H9 (cell line): ENCODE measurements around the gene MBD2. TPM values are rescaled to one million over a fixed set of nuclear protein-coding genes. Genes with fewer than 3 reads are reported as not detected.

Experiments
- DNase-seq: peaks from one replicate; pipeline ENCODE4 v3.0.0-alpha.2; 2017
- H2AFZ ChIP-seq: one replicate; pipeline ENCODE4 v1.6.1; 2013; ENCODE audit warnings: mild to moderate bottlenecking, low read length, control low read depth, moderate library complexity
- H2AK5ac ChIP-seq: 2 replicates; pipeline ENCODE4 v1.6.1; 2013; ENCODE audit warnings: low read length, control low read depth, mixed read lengths; ENCODE audit not compliant: insufficient read length
- H2BK120ac ChIP-seq: one replicate; pipeline ENCODE4 v1.6.1; 2013; ENCODE audit warnings: low read depth, mild to moderate bottlenecking, low read length, control low read depth, inconsistent platforms; ENCODE audit not compliant: poor library complexity, severe bottlenecking
- H2BK12ac ChIP-seq: 2 replicates; pipeline ENCODE4 v1.6.1; 2013; ENCODE audit warnings: low read length, control low read depth, mixed read lengths, low read depth; ENCODE audit not compliant: insufficient read length
- H2BK15ac ChIP-seq: 2 replicates; pipeline ENCODE4 v1.6.1; 2013; ENCODE audit warnings: low read depth, low read length, control low read depth
- H2BK20ac ChIP-seq: one replicate; pipeline ENCODE4 v1.6.1; 2013; ENCODE audit warnings: low read depth, mild to moderate bottlenecking, low read length, control low read depth, inconsistent platforms; ENCODE audit not compliant: poor library complexity, severe bottlenecking
- H2BK5ac ChIP-seq: 2 replicates; pipeline ENCODE4 v1.6.1; 2013; ENCODE audit warnings: low read length, control low read depth, mixed read lengths; ENCODE audit not compliant: insufficient read length
- H3K14ac ChIP-seq: 2 replicates; pipeline ENCODE4 v1.6.1; 2013; ENCODE audit warnings: low read length, control low read depth; ENCODE audit not compliant: insufficient read depth
- H3K18ac ChIP-seq: 2 replicates; pipeline ENCODE4 v1.6.1; 2013; ENCODE audit warnings: low read depth, mild to moderate bottlenecking, mixed read lengths, low read length, control low read depth; ENCODE audit not compliant: insufficient read length
- H3K23ac ChIP-seq: 2 replicates; pipeline ENCODE4 v1.6.1; 2013; ENCODE audit warnings: low read length, control low read depth, mixed read lengths, low read depth; ENCODE audit not compliant: insufficient read length
- H3K23me2 ChIP-seq: 2 replicates; pipeline ENCODE4 v1.6.1; 2013; ENCODE audit warnings: low read depth, mild to moderate bottlenecking, mixed read lengths, low read length, control low read depth; ENCODE audit not compliant: insufficient read length, poor library complexity, severe bottlenecking
- H3K27ac ChIP-seq: 2 replicates; pipeline ENCODE4 v1.5.1; 2013; ENCODE audit warnings: low read length, control low read depth, mixed read lengths, low read depth; ENCODE audit not compliant: insufficient read length
- H3K27me3 ChIP-seq: 2 replicates; pipeline ENCODE4 v1.6.1; 2013; ENCODE audit warnings: low read length, control low read depth, inconsistent platforms; ENCODE audit not compliant: insufficient read depth
- H3K4ac ChIP-seq: 2 replicates; pipeline ENCODE4 v1.6.1; 2013; ENCODE audit warnings: low read depth, mild to moderate bottlenecking, control low read depth, inconsistent platforms, low read length, moderate library complexity
- H3K4me1 ChIP-seq: 2 replicates; pipeline ENCODE4 v1.6.1; 2013; ENCODE audit warnings: low read length, control low read depth, inconsistent platforms; ENCODE audit not compliant: insufficient read depth
- H3K4me2 ChIP-seq: 2 replicates; pipeline ENCODE4 v1.6.1; 2013; ENCODE audit warnings: low read length, control low read depth, mixed read lengths; ENCODE audit not compliant: insufficient read length, insufficient read depth
- H3K56ac ChIP-seq: 2 replicates; pipeline ENCODE4 v1.6.1; 2013; ENCODE audit warnings: low read depth, mild to moderate bottlenecking, mixed read lengths, low read length, control low read depth; ENCODE audit not compliant: insufficient read length
- H3K79me1 ChIP-seq: 2 replicates; pipeline ENCODE4 v1.6.1; 2013; ENCODE audit warnings: low read depth, mild to moderate bottlenecking, moderate library complexity, low read length, control low read depth, inconsistent platforms; ENCODE audit not compliant: insufficient read depth, poor library complexity, severe bottlenecking
- H3K79me2 ChIP-seq: 2 replicates; pipeline ENCODE4 v1.6.1; 2013; ENCODE audit warnings: low read length, control low read depth, inconsistent platforms; ENCODE audit not compliant: insufficient read depth
- H3K9ac ChIP-seq: 2 replicates; pipeline ENCODE4 v1.6.1; 2013; ENCODE audit warnings: low read length, control low read depth, mixed read lengths; ENCODE audit not compliant: insufficient read length; ENCODE audit errors: extremely low read depth
- H3K9me3 ChIP-seq: one replicate; pipeline ENCODE4 v1.6.1; 2013; ENCODE audit warnings: low read depth, low read length, inconsistent platforms; ENCODE audit not compliant: control insufficient read depth
- H3T11ph ChIP-seq: one replicate; pipeline ENCODE4 v1.6.1; 2013; ENCODE audit warnings: mild to moderate bottlenecking, low read length, control low read depth, inconsistent platforms
- H4K20me1 ChIP-seq: one replicate; pipeline ENCODE4 v1.6.1; 2013; ENCODE audit not compliant: control insufficient read depth, insufficient read length, insufficient read depth
- H4K5ac ChIP-seq: 2 replicates; pipeline ENCODE4 v1.6.1; 2013; ENCODE audit warnings: low read depth, mild to moderate bottlenecking, mixed read lengths, low read length, control low read depth; ENCODE audit not compliant: insufficient read length
- H4K8ac ChIP-seq: replicated peaks from 2 replicates; pipeline ENCODE4 v1.6.1; 2013; ENCODE audit warnings: low read length, control low read depth, mixed read lengths, low read depth; ENCODE audit not compliant: insufficient read length
- H4K91ac ChIP-seq: 2 replicates; pipeline ENCODE4 v1.6.1; 2013; ENCODE audit warnings: low read depth, mild to moderate bottlenecking, moderate library complexity, mixed read lengths, low read length, control low read depth; ENCODE audit not compliant: insufficient read length
- H3K27ac Mint-ChIP-seq, 3 experiments: 2 replicates in 2 of 3; 3 replicates in 1 of 3; pipeline ENCODE4 v1.8.0; 2020 to 2021; ENCODE audit warnings: mixed read lengths in 3 of 3, mild to moderate bottlenecking in 1 of 3, moderate library complexity in 1 of 3
- H3K27me3 Mint-ChIP-seq: 2 replicates; pipeline ENCODE4 v1.8.0; 2021; ENCODE audit warnings: low read depth, mild to moderate bottlenecking, moderate library complexity, mixed read lengths
- H3K36me3 Mint-ChIP-seq, 3 experiments: 2 replicates in 2 of 3; 3 replicates in 1 of 3; pipeline ENCODE4 v1.8.0; 2020 to 2021; ENCODE audit warnings: low read depth in 3 of 3, mixed read lengths in 3 of 3; ENCODE audit not compliant: insufficient read depth in 1 of 3
- H3K4me1 Mint-ChIP-seq, 2 experiments: 2 replicates each; pipeline ENCODE4 v1.8.0; 2020; ENCODE audit warnings: mixed read lengths in 2 of 2
- H3K4me3 Mint-ChIP-seq, 2 experiments: 2 replicates in 1 of 2; 3 replicates in 1 of 2; pipeline ENCODE4 v1.8.0; 2020 to 2021; ENCODE audit warnings: mild to moderate bottlenecking in 2 of 2, mixed read lengths in 2 of 2, moderate library complexity in 1 of 2
- H3K9me3 Mint-ChIP-seq, 2 experiments: 2 replicates in 1 of 2; 3 replicates in 1 of 2; pipeline ENCODE4 v1.8.0; 2020; ENCODE audit warnings: mild to moderate bottlenecking in 2 of 2, mixed read lengths in 2 of 2, moderate library complexity in 1 of 2
- total RNA-seq: library from RNA; stranded (reverse); gene quantifications from 2 replicates; pipeline ENCODE4 v1.2.1, GENCODE V29; 2021
- TF ChIP-seq, protein P1 (sequence below): fragments of 200-600 bp; sonication (generic); conservative IDR thresholded peaks from 3 replicates; pipeline ENCODE4 v1.8.0; 2021; ENCODE audit warnings: antibody characterized with exemption, mild to moderate bottlenecking

Gene MBD2
- total RNA-seq, 1 experiment from 2014 or later: 34.0 TPM

DNA sequence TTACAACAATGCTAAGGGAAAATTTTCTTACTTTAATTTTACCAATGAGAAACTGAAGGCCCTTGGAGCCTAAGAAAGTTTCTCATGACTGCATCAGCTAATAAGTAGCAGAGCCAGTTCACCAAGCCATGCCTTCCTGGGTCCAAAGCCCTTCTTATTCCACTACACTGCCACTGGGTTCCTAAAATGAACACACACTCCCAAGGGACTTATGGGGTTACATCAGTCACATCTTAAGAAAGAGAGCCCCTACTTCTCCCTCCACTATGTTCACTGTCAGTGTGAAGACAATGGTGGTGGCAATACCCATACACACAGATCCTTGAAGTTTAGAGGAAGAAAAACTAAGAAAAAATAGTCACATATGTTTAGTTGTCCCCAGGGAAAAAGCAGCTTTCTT is 20.6 kb downstream of the MBD2 start:
- no peak overlapping the region for H2AFZ ChIP-seq
- H3K9me3 ChIP-seq: no peaks in the 10 kb centered on the region
- Mint-ChIP-seq H3K4me3 (no peak overlapping the region), H3K27ac (no peak overlapping the region), H3K4me1 (peaks cover 8 to 9% of the 10 kb centered on the region in 2 experiments), H3K27me3 (no peaks in the 10 kb centered on the region), H3K9me3 (no peaks in the 10 kb centered on the region), H3K36me3 (peaks cover 19 to 43% (median 37%) of the 10 kb centered on the region in 3 experiments)
- H4K5ac ChIP-seq: no peak overlapping the region
- no peak overlapping the region for H2BK12ac ChIP-seq
- H2BK20ac ChIP-seq: no peak overlapping the region
- H4K91ac ChIP-seq: no peak overlapping the region
- peaks cover 5% of the 10 kb centered on the region; the same call in 1 of the 2 replicates for H3K79me2 ChIP-seq
- no peak overlapping the region for H3K27ac ChIP-seq
- no peak overlapping the region for H3K23ac ChIP-seq
- H3T11ph ChIP-seq: no peak overlapping the region
- H3K56ac ChIP-seq: no peak overlapping the region
- no peak for DNase-seq
- H4K8ac ChIP-seq: no peak overlapping the region
- H2BK120ac ChIP-seq: no peak overlapping the region
- no peaks in the 10 kb centered on the region for H3K4me1 ChIP-seq
- no peak overlapping the region for H2BK5ac ChIP-seq
- no peak overlapping the region for H2BK15ac ChIP-seq
- H3K27me3 ChIP-seq: no peaks in the 10 kb centered on the region
- no peaks in the 10 kb centered on the region for H3K23me2 ChIP-seq
- H3K9ac ChIP-seq: no peak overlapping the region
- no peak overlapping the region for H3K14ac ChIP-seq
- peaks cover 3% of the 10 kb centered on the region for H3K79me1 ChIP-seq
- no peak overlapping the region for H3K18ac ChIP-seq
- H2AK5ac ChIP-seq: no peak overlapping the region
- TF ChIP-seq, protein P1, sequence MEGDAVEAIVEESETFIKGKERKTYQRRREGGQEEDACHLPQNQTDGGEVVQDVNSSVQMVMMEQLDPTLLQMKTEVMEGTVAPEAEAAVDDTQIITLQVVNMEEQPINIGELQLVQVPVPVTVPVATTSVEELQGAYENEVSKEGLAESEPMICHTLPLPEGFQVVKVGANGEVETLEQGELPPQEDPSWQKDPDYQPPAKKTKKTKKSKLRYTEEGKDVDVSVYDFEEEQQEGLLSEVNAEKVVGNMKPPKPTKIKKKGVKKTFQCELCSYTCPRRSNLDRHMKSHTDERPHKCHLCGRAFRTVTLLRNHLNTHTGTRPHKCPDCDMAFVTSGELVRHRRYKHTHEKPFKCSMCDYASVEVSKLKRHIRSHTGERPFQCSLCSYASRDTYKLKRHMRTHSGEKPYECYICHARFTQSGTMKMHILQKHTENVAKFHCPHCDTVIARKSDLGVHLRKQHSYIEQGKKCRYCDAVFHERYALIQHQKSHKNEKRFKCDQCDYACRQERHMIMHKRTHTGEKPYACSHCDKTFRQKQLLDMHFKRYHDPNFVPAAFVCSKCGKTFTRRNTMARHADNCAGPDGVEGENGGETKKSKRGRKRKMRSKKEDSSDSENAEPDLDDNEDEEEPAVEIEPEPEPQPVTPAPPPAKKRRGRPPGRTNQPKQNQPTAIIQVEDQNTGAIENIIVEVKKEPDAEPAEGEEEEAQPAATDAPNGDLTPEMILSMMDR: no peak
- H4K20me1 ChIP-seq: no peaks in the 10 kb centered on the region
- no peak overlapping the region for H3K4ac ChIP-seq
- no peak overlapping the region for H3K4me2 ChIP-seq
